Type B pancreatic cell (in vitro differentiated cells): ENCODE data around the gene ICE2. TPM values are rescaled to one million over a fixed set of nuclear protein-coding genes. Genes with fewer than 3 reads are reported as not detected.
A peak's percentile ranks its signal among the peaks of the same experiment; 100 is the strongest.

Experiments used
- DNase-seq: peaks from one replicate; pipeline ENCODE4 v3.0.0; 2021; ENCODE audit warnings: mixed read lengths; ENCODE audit not compliant: unreplicated experiment; ENCODE audit errors: extremely low spot score
- H3K27ac Mint-ChIP-seq: 2 replicates; pipeline ENCODE4 v1.8.0; 2021; ENCODE audit warnings: mild to moderate bottlenecking, mixed read lengths
- H3K27me3 Mint-ChIP-seq: 2 replicates; pipeline ENCODE4 v1.8.0; 2021; ENCODE audit warnings: mixed read lengths
- H3K36me3 Mint-ChIP-seq: 2 replicates; pipeline ENCODE4 v1.8.0; 2021; ENCODE audit warnings: mixed read lengths
- H3K4me1 Mint-ChIP-seq: one replicate; pipeline ENCODE4 v1.8.0; 2021; ENCODE audit warnings: mixed read lengths; ENCODE audit not compliant: unreplicated experiment
- H3K4me3 Mint-ChIP-seq: 2 replicates; pipeline ENCODE4 v1.8.0; 2021; ENCODE audit warnings: mild to moderate bottlenecking, mixed read lengths
- H3K9me3 Mint-ChIP-seq: 2 replicates; pipeline ENCODE4 v1.8.0; 2021; ENCODE audit warnings: mixed read lengths
- total RNA-seq: library from RNA; stranded (reverse); gene quantifications from 2 replicates; pipeline ENCODE4 v1.2.1, GENCODE V29; 2021; ENCODE audit warnings: low replicate concordance
- TF ChIP-seq, protein P1 (sequence below): fragments of 200-600 bp; sonication (generic); conservative IDR thresholded peaks from 2 replicates; pipeline ENCODE4 v1.5.0; 2021; ENCODE audit warnings: antibody characterized with exemption, mild to moderate bottlenecking

ICE2 gene
- total RNA-seq, 1 donor from 2014 or later = 67.1 TPM

DNA sequence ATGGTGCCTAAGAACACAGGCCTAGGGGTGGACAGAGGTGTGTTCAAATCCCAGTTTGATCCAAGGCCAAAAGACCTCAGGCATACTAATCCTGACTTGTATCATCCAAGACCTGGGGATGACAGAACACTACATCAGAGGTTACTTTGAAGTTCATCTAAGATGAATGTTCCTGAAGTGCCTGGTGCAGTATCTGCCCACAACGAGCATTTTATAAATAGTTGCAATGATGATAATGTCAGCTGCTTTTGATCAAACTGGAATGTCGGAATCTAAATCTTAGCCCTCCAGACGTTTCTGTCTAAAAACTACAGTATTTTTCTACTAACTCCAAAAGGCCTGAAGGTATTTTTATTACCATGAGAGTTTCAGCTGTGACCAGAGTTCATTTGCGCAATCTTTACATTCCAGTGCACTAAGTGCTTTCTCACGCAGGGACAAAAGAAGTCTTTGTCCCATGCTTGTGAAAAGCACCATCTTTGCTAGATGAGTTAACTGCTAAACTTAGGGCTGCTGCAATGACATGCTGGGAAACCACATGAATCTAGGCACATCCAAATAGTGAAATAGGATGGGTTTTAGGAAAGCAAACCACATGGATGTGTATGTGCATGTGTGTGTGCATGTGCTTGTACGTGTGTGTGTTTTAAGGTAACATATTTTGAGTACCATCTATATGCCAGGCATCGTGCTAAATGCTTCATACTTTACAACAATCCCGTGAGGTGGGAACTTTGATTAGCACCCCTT is 99.2 kb downstream of the ICE2 start:
- Mint-ChIP-seq H3K27ac (peak overlapping the region; percentile 96), H3K36me3 (peaks cover 55% of the 10 kb centered on the region), H3K4me3 (peak overlapping the region; percentile 69), H3K4me1 (peaks cover 43% of the 10 kb centered on the region), H3K27me3 (no peaks in the 10 kb centered on the region), H3K9me3 (no peaks in the 10 kb centered on the region)
- TF ChIP-seq, protein P1, sequence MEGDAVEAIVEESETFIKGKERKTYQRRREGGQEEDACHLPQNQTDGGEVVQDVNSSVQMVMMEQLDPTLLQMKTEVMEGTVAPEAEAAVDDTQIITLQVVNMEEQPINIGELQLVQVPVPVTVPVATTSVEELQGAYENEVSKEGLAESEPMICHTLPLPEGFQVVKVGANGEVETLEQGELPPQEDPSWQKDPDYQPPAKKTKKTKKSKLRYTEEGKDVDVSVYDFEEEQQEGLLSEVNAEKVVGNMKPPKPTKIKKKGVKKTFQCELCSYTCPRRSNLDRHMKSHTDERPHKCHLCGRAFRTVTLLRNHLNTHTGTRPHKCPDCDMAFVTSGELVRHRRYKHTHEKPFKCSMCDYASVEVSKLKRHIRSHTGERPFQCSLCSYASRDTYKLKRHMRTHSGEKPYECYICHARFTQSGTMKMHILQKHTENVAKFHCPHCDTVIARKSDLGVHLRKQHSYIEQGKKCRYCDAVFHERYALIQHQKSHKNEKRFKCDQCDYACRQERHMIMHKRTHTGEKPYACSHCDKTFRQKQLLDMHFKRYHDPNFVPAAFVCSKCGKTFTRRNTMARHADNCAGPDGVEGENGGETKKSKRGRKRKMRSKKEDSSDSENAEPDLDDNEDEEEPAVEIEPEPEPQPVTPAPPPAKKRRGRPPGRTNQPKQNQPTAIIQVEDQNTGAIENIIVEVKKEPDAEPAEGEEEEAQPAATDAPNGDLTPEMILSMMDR = no peak
- no peak for DNase-seq

DNA sequence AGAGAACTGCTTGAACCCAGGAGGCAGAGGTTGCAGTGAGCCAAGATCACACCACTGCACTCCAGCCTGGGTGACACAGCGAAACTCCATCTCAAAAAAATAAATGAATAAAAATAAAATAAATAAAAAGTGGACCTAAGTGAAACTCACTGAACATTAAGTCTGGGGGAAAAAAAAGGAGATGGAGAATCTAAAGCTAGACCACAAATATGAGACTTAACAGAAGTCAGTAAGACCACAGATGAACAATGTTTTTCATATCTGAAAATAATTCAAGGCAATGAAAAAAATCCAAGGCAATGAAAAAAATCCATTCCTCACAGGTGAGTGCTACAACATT is 99.8 kb downstream of the ICE2 start:
- Mint-ChIP-seq H3K36me3 (peaks cover 52% of the 10 kb centered on the region), H3K9me3 (no peaks in the 10 kb centered on the region), H3K27me3 (no peaks in the 10 kb centered on the region), H3K4me3 (peak overlapping the region; percentile 69), H3K4me1 (peaks cover 49% of the 10 kb centered on the region), H3K27ac (peak overlapping the region; percentile 96)
- TF ChIP-seq, protein P1 = no peak
- no peak for DNase-seq

DNA sequence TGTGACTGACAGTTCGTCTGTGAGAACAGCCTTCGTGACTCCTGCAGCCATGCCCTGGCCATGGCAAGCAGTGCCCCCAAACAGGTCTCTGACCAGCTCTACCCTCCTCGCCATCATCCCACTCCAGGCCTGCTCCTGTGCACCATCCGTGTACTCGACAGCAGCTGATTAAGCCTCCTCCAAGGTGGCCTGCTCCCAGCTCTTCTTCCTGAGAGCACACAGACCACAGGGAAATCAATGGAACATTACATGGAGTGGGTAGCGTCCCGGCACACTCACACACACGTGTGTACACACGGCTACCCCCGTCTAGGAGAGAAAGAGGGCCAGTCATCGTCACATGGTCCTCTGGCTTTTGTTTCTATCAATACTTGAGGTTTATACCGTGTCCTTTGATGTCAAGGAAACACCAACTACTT is 102.3 kb downstream of the ICE2 start:
- H3K4me1 Mint-ChIP-seq = peaks cover 60% of the 10 kb centered on the region
- H3K27me3 Mint-ChIP-seq = no peaks in the 10 kb centered on the region
- no peaks in the 10 kb centered on the region for H3K9me3 Mint-ChIP-seq
- peak overlapping the region; percentile 90 for H3K27ac Mint-ChIP-seq
- peak; percentile 44 for DNase-seq
- H3K36me3 Mint-ChIP-seq = peaks cover 49% of the 10 kb centered on the region
- H3K4me3 Mint-ChIP-seq = no peak overlapping the region
- TF ChIP-seq, protein P1 = no peak

GRCh38 chr15:60375306-60375705 is 103.6 kb downstream of the ICE2 start:
- H3K9me3 Mint-ChIP-seq = no peaks in the 10 kb centered on the region
- no peak for DNase-seq
- peak overlapping the region; percentile 72 for H3K4me3 Mint-ChIP-seq
- no peaks in the 10 kb centered on the region for H3K27me3 Mint-ChIP-seq
- H3K36me3 Mint-ChIP-seq = peaks cover 49% of the 10 kb centered on the region
- TF ChIP-seq, protein P1 = no peak
- H3K27ac Mint-ChIP-seq = peak overlapping the region; percentile 90
- H3K4me1 Mint-ChIP-seq = peaks cover 65% of the 10 kb centered on the region

GRCh38 chr15:60374628-60375081 is 104.3 kb downstream of the ICE2 start:
- Mint-ChIP-seq H3K4me1 (peaks cover 62% of the 10 kb centered on the region), H3K4me3 (peak overlapping the region; percentile 72), H3K27me3 (no peaks in the 10 kb centered on the region), H3K36me3 (peaks cover 49% of the 10 kb centered on the region), H3K27ac (peak overlapping the region; percentile 90), H3K9me3 (no peaks in the 10 kb centered on the region)
- TF ChIP-seq, protein P1 = no peak
- DNase-seq = peak; percentile 68
